Stimulated activated CD8-positive, alpha-beta memory T cell treated with anti-CD3 and anti-CD28 coated beads, Interleukin-2, amount 100 ng/mL, for 48 hours (primary cell): ENCODE data around the gene BNC2.

ENCODE experiments used
- DNase-seq, 2 donors: peaks; one replicate each; pipeline ENCODE4 v3.0.0-alpha.2; 2020; ENCODE audit warnings: low read depth in 2 of 2

Gene BNC2

GRCh38 chr9:16367605-16368231, 502.8 kb downstream of the BNC2 start:
- DNase-seq, result no peak

GRCh38 chr9:16364347-16364746, 506.1 kb downstream of the BNC2 start:
- DNase-seq, result no peak

- DNase-seq, result no peak
Measured at GRCh38 chr9:16363916-16364315, 506.6 kb downstream of the BNC2 start.

GRCh38 chr9:16363073-16363781, 507.2 kb downstream of the BNC2 start:
- DNase-seq, result no peak

- DNase-seq, result no peak
Measured at GRCh38 chr9:16361939-16362338, 508.5 kb downstream of the BNC2 start.

- no peak for DNase-seq
Measured at GRCh38 chr9:16361118-16361517, 509.4 kb downstream of the BNC2 start.

GRCh38 chr9:16360247-16360646, 510.2 kb downstream of the BNC2 start:
- DNase-seq, result no peak
